Measurements from ENCODE around the gene TMEM117.
"Not testable (repeated sequence)": the region's sequence is repeated elsewhere in the genome, so short reads cannot be mapped to it uniquely, and the experiment has no call there.

TMEM117 gene

GRCh38 chr12:44235674-44236073, 399.8 kb downstream of the TMEM117 start:
- no peak for TF ChIP-seq CTCF (IDR thresholded peaks at IDR 0.05; ENCODE audit: insufficient read depth, low read depth, low read length, missing control alignments)
- H3K4me3 ChIP-seq (ENCODE audit: low read depth, low read length) = no peak overlapping the region
- no peak for DNase-seq (ENCODE audit: low read depth)

GRCh38 chr12:44240186-44240585, 404.3 kb downstream of the TMEM117 start:
- DNase-seq (ENCODE audit: low read depth) = no peak
- TF ChIP-seq CTCF (IDR thresholded peaks at IDR 0.05; ENCODE audit: insufficient read depth, low read depth, low read length, missing control alignments) = no peak
- no peak overlapping the region for H3K4me3 ChIP-seq (ENCODE audit: low read depth, low read length)

- no peak overlapping the region for H3K4me3 ChIP-seq (ENCODE audit: low read depth, low read length)
- DNase-seq (ENCODE audit: low read depth) = no peak
- TF ChIP-seq CTCF (IDR thresholded peaks at IDR 0.05; ENCODE audit: insufficient read depth, low read depth, low read length, missing control alignments) = no peak
Observed at GRCh38 chr12:44245932-44246331, 410.1 kb downstream of the TMEM117 start.

- DNase-seq (ENCODE audit: low read depth) = no peak
- no peak for TF ChIP-seq CTCF (IDR thresholded peaks at IDR 0.05; ENCODE audit: insufficient read depth, low read depth, low read length, missing control alignments)
- no peak overlapping the region for H3K4me3 ChIP-seq (ENCODE audit: low read depth, low read length)
Observed at GRCh38 chr12:44246482-44247105, 410.7 kb downstream of the TMEM117 start.

GRCh38 chr12:44247588-44247987, 411.7 kb downstream of the TMEM117 start:
- peak; percentile 6 for TF ChIP-seq CTCF (IDR thresholded peaks at IDR 0.05; ENCODE audit: insufficient read depth, low read depth, low read length, missing control alignments)
- H3K4me3 ChIP-seq (ENCODE audit: low read depth, low read length) = no peak overlapping the region
- DNase-seq (ENCODE audit: low read depth) = no peak

GRCh38 chr12:44248436-44248835, 412.6 kb downstream of the TMEM117 start:
- DNase-seq (ENCODE audit: low read depth) = no peak
- TF ChIP-seq CTCF (IDR thresholded peaks at IDR 0.05; ENCODE audit: insufficient read depth, low read depth, low read length, missing control alignments) = no peak
- no peak overlapping the region for H3K4me3 ChIP-seq (ENCODE audit: low read depth, low read length)

- H3K4me3 ChIP-seq (ENCODE audit: low read depth, low read length); DNase-seq (ENCODE audit: low read depth): not testable (repeated sequence)
Observed at GRCh38 chr12:44250440-44250839, 414.6 kb downstream of the TMEM117 start.

Data from GM12865 (cell line).